Thymus (tissue), 11 donors: ENCODE measurements around the gene EPB41L1. TPM values are rescaled to one million over a fixed set of nuclear protein-coding genes. Genes with fewer than 3 reads are reported as not detected.
"Not testable (repeated sequence)": the region's sequence is repeated elsewhere in the genome, so short reads cannot be mapped to it uniquely, and the experiment has no call there.

Source experiments
- DNase-seq, 9 donors: peaks; one replicate each; pipeline ENCODE4 v3.0.0-alpha.2; 2013; ENCODE audit warnings: low spot score in 9 of 9, low read depth in 6 of 9, missing footprints in 1 of 9
- H3K27ac ChIP-seq, 2 donors: one replicate each; pipeline ENCODE4 v1.5.1; 2013; ENCODE audit warnings: control low read depth in 1 of 2, low read depth in 1 of 2, low read length in 1 of 2, mild to moderate bottlenecking in 1 of 2, moderate library complexity in 1 of 2
- H3K27me3 ChIP-seq, 2 donors: one replicate each; pipeline ENCODE4 v1.5.1; 2013; ENCODE audit warnings: low read length in 1 of 2; ENCODE audit not compliant: control insufficient read depth in 2 of 2, insufficient read depth in 1 of 2
- H3K36me3 ChIP-seq, 2 donors: one replicate each; pipeline ENCODE4 v1.5.1; 2013; ENCODE audit warnings: low read length in 1 of 2, mild to moderate bottlenecking in 1 of 2, moderate library complexity in 1 of 2; ENCODE audit not compliant: control insufficient read depth in 2 of 2, insufficient read depth in 2 of 2
- H3K4me1 ChIP-seq, 2 donors: one replicate each; pipeline ENCODE4 v1.5.1; 2013; ENCODE audit warnings: low read length in 2 of 2; ENCODE audit not compliant: control insufficient read depth in 2 of 2, insufficient read depth in 2 of 2
- H3K4me3 ChIP-seq, 2 donors: one replicate each; pipeline ENCODE4 v1.5.1; 2013; ENCODE audit warnings: low read length in 2 of 2, control low read depth in 1 of 2, mild to moderate bottlenecking in 1 of 2
- H3K9me3 ChIP-seq, 2 donors: one replicate each; pipeline ENCODE4 v1.5.1; 2013; ENCODE audit warnings: low read length in 1 of 2, mild to moderate bottlenecking in 1 of 2; ENCODE audit not compliant: control insufficient read depth in 2 of 2, insufficient read depth in 1 of 2
- WGBS: extraction: QIAGEN DNeasy Blood & Tissue Kit; methylation state at CpG from one replicate; pipeline ENCODE4 v1.1.7; 2013; 5-methylcytosine and 5-hydroxymethylcytosine counted together
- polyA plus RNA-seq: library from polyadenylated mRNA; stranded (reverse); fragments of 200-250 nt; gene quantifications from one replicate; pipeline ENCODE4 v1.2.3, GENCODE V29; 2013
- total RNA-seq: library from RNA; stranded (reverse); fragments of 120-200 nt; gene quantifications from one replicate; pipeline ENCODE4 v1.2.4, GENCODE V29; 2013
- donor health status: healthy.

EPB41L1 gene
- total and polyA plus RNA-seq, 2 donors, result 3.1 to 4.2 TPM

DNA sequence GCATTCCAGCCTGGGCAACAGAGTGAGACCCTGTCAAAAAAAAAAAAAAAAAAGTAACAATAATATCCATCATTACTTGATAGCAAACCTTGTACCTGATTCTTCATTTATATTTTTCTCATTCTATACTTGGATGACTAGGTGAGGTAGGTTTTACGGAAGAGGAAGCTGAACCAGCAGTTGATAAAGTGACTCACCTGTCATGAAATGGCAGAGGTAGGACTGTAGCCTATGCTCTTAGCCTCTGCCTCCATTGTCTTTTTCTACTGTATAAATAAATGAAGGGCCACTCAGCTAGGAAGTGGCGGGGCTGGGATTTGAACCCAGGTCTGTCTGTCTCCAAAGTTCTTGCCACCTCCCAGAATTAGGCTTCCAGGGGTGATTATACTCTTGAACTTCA is 20.7 kb upstream of the EPB41L1 start:
- WGBS, result 96% methylated on average over 2 of the region's 2 CpGs
- Histone ChIP-seq H3K27me3 (no peaks in the 10 kb centered on the region), H3K9me3 (no peaks in the 10 kb centered on the region), H3K36me3 (no peaks in the 10 kb centered on the region), H3K4me3 (no peak overlapping the region), H3K27ac (no peak overlapping the region), H3K4me1 (no peaks in the 10 kb centered on the region)
- DNase-seq, result no peak

DNA sequence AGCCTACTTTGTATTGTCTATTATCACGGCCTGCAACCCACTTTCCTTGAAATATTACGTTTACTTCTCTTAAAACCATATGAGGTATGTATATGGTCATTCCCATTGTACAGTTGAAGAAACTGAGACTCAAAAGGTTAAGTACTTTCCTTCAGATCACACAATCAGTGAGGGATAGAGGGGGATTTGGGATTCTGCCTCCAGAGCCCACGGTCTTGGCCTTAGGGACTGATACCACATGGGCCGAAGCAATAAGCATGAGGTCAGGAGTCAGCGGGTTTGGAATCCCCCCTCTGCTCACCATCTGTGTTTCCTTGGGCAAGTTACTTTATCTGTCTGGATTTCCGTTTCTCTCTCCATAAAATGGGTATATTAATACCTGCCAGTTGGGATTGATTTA is 19.4 kb upstream of the EPB41L1 start:
- Histone ChIP-seq H3K36me3 (no peaks in the 10 kb centered on the region), H3K27ac (no peak overlapping the region), H3K4me3 (no peak overlapping the region), H3K9me3 (no peaks in the 10 kb centered on the region), H3K27me3 (no peaks in the 10 kb centered on the region), H3K4me1 (no peaks in the 10 kb centered on the region)
- 96% methylated on average over 6 of the region's 6 CpGs for WGBS
- no peak for DNase-seq

DNA sequence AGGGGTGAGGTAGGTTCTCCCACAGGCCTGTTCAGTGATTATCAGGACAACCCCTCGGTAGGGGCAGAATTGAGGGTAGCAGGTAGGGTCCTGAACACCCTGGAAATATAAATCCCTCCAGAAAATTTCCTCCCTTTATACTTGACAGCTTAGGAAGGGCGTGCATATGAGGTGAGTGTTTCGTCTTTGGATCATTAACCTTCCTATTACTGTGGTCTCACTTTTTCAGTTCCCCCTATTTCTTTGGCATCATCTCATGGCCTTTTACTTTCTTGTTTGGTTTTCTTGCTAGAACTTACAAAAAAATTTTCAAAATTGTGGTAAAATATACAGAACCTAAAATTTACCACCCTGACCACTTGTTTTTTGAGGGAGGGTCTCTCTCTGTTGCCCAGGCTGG is 18.7 kb upstream of the EPB41L1 start:
- DNase-seq, result no peak
- WGBS, result 96% methylated on average over 3 of the region's 3 CpGs
- no peaks in the 10 kb centered on the region for H3K9me3 ChIP-seq
- H3K4me3 ChIP-seq, result no peak overlapping the region
- H3K4me1 ChIP-seq, result no peaks in the 10 kb centered on the region
- H3K27me3 ChIP-seq, result no peaks in the 10 kb centered on the region
- no peaks in the 10 kb centered on the region for H3K36me3 ChIP-seq
- no peak overlapping the region for H3K27ac ChIP-seq

DNA sequence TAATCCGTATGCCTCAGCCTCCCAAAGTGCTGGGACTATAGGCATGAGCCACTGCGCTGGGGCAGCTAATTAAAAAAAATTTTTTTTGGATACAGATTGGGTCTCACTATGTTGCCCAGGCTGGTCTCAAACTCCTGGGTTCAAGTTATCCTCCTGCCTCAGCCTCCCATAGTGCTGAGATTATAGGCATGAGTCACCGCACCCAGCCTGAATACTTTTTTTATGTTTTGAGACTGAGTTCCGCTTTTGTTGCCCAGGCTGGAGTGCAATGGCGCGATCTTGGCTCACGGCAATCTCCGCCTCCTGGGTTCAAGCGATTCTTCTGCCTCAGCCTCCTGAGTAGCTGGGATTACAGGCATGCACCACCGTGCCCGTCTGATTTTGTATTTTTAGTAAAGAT is 17.2 kb upstream of the EPB41L1 start:
- H3K27me3 ChIP-seq, H3K4me3 ChIP-seq, H3K9me3 ChIP-seq, DNase-seq, H3K4me1 ChIP-seq, H3K27ac ChIP-seq, H3K36me3 ChIP-seq: not testable (repeated sequence)
- WGBS, result 95% methylated on average over 11 of the region's 11 CpGs

DNA sequence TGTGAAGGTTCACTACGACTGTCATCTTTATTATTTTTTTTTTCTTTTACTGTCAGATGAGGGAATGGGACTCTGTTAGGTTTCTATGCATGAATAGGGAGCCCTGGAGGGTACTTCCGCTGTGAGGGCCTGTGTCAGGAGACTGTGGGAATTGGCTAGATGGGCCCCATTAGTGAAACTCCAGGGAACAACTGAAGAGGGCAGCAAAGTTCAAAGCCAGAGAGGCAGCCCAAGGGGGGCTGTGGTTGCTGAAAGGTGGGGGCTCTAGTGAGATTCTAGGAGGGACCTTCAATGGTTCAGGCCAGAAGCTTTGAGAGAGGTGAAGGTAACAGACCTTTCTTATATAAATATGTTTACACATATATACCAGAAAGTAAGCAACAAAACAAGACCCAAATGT is 13.2 kb upstream of the EPB41L1 start:
- Histone ChIP-seq H3K4me3 (no peak overlapping the region), H3K36me3 (no peaks in the 10 kb centered on the region), H3K4me1 (peaks cover 4 to 6% of the 10 kb centered on the region in 2 donors), H3K9me3 (no peaks in the 10 kb centered on the region), H3K27me3 (no peaks in the 10 kb centered on the region), H3K27ac (no peak overlapping the region)
- 83% methylated on average over 2 of the region's 2 CpGs for WGBS
- no peak for DNase-seq

DNA sequence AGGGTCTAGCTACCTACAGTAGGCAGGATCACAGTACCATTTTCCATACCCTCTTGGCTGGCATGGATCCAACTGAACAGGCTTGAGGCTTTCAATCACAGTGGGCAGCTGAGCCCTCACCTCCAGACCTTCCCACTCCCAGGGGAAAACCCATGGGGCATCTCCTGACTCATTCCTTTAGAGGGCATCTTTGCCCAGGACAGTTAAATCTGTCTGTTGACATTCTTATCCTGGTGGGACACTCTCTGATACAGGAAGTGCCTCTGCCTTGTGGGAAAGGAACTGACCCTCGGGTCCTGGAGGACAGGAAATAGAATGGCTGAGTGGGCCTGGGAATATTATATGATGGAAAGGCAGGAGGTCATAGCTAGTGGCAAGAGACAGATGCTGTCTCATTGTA is 10.2 kb upstream of the EPB41L1 start:
- 55% methylated on average over 1 of the region's 1 CpG for WGBS
- DNase-seq, result no peak
- Histone ChIP-seq H3K9me3 (no peaks in the 10 kb centered on the region), H3K36me3 (no peaks in the 10 kb centered on the region), H3K27me3 (peaks cover 0 to under 1% of the 10 kb centered on the region in 2 donors), H3K4me1 (peaks cover 4 to 6% of the 10 kb centered on the region in 2 donors), H3K27ac (no peak overlapping the region), H3K4me3 (no peak overlapping the region)

DNA sequence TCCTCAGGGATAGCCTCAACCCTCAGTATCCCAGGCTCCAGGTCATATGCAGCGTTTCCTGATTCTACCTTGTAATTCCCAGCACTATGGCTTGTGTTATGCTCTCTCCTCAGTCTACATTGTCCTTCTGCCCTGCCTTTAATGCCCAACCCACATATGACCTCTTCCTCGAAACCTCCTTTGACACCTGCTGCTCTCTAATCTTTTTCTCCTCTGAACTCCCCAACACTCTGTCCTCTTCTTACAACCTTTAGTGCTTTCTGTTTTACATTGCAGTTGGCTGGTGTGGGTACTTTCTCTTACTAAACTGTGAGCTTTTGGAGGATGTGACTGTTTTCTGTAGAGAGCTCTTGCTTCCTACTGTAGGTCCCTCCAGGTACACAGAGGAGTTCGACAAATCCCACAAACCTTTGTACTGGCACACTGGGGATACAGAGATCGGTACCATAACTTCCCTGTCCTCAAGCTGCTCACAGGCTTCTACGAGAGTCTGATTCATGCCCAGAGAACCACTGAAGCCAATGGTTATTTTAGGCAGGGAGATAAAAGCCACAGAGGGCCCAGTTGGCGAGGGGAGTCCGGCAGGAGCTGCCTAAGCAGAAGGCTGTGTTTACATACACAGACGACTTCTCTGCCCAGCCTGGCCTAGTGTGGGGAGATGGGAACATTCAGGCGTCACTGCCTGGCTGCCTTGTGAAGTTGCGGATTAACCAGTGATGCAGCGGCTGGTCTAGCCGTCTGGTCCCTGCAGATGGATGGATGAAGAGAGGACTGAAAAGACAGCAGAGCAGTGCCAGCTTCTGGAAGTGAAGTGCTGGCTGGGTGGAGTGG is 8.4 kb upstream of the EPB41L1 start:
- 71% methylated on average over 12 of the region's 12 CpGs for WGBS
- no peak overlapping the region for H3K27ac ChIP-seq
- H3K4me3 ChIP-seq, result no peak overlapping the region
- peaks cover 0 to 9% of the 10 kb centered on the region in 2 donors for H3K27me3 ChIP-seq
- H3K4me1 ChIP-seq, result peaks cover 4 to 6% of the 10 kb centered on the region in 2 donors
- no peaks in the 10 kb centered on the region for H3K9me3 ChIP-seq
- H3K36me3 ChIP-seq, result no peaks in the 10 kb centered on the region
- DNase-seq, result no peak

DNA sequence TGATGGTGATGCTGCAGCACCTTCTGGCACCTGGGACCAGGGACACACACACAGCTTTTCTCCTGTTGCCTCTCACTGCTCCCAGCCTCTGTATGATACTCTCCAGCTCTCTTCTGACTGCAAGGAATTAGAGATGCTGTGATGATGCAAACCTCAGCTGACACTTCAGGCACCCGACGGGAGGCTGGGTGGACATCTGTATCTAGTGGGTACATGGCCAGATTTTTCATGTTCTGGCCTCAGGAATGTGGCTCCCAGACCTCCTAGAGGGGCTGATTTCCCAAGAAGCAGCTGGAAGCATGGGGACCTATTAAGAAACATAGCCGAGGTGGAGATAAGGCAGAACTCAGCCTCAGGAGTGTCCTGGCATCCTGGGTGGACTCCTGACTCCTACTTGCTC is 6.8 kb upstream of the EPB41L1 start:
- Histone ChIP-seq H3K9me3 (no peaks in the 10 kb centered on the region), H3K27ac (no peak overlapping the region)
- WGBS, result 94% methylated on average over 3 of the region's 3 CpGs

DNA sequence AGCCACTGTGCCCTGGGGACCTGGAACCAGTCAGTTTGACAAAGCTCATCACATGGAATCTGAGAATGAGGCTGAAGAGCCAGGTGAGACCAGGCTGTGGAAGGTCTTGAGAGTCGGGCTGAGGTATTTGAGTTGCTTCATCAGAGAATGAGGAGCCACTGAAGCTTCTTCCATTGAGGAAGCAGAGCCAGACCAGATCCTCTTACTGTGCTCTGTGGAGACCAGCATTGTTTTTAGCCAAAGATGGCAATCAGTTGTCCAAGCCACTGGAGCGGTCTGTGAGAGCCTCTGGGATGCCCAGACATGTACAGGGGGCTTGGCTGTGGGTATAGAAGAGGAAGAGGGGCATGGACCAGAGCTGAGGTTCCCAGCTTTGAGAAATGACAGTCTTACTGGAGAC is 6.1 kb upstream of the EPB41L1 start:
- Histone ChIP-seq H3K4me1 (no peaks in the 10 kb centered on the region), H3K27ac (no peak overlapping the region)
- WGBS, result 89% methylated on average over 2 of the region's 2 CpGs

More for the DNA sequence above, 6.8 kb upstream of the EPB41L1 start:
- no peak overlapping the region for H3K4me3 ChIP-seq
- peaks cover 0 to 21% of the 10 kb centered on the region in 2 donors for H3K27me3 ChIP-seq
- no peak for DNase-seq
- no peaks in the 10 kb centered on the region for H3K36me3 ChIP-seq
- peaks cover 4 to 5% of the 10 kb centered on the region in 2 donors for H3K4me1 ChIP-seq

More for the DNA sequence above, 6.1 kb upstream of the EPB41L1 start:
- DNase-seq, result no peak
- Histone ChIP-seq H3K4me3 (no peak overlapping the region), H3K27me3 (peaks cover 3 to 29% of the 10 kb centered on the region in 2 donors), H3K36me3 (no peaks in the 10 kb centered on the region), H3K9me3 (no peaks in the 10 kb centered on the region)
